Measurements from ENCODE around the gene NCOR2.

The NCOR2 gene

GRCh38 chr12:124525455-124525854 is 42.0 kb downstream of the NCOR2 start:
- peak; percentile 77 for DNase-seq (ENCODE audit: low read depth)

- DNase-seq (ENCODE audit: low read depth) = peak; percentile 87
Observed at GRCh38 chr12:124524231-124524925, 43.0 kb downstream of the NCOR2 start.

- peak; percentile 54 for DNase-seq (ENCODE audit: low read depth)
Observed at GRCh38 chr12:124523071-124523470, 44.3 kb downstream of the NCOR2 start.

- no peak for DNase-seq (ENCODE audit: low read depth)
Observed at GRCh38 chr12:124520907-124521306, 46.5 kb downstream of the NCOR2 start.

- no peak for DNase-seq (ENCODE audit: low read depth)
Observed at GRCh38 chr12:124520265-124520701, 47.1 kb downstream of the NCOR2 start.

- DNase-seq (ENCODE audit: low read depth) = no peak
Observed at GRCh38 chr12:124519746-124520145, 47.7 kb downstream of the NCOR2 start.

- peak; percentile 100 for DNase-seq (ENCODE audit: low read depth)
Observed at GRCh38 chr12:124518051-124518932, 49.1 kb downstream of the NCOR2 start.

Measured in fibroblast of gingiva (primary cell).